A549 treated with Hydrocortisone at 1 μM for 4 hours (cell line): ENCODE results near the gene EVL. TPM values are rescaled to one million over a fixed set of nuclear protein-coding genes. Genes with fewer than 3 reads are reported as not detected.

ENCODE experiments used
- total RNA-seq: library from RNA; stranded (reverse); fragments of 200-300 nt; extraction: Qiagen RNA extraction; gene quantifications from 5 replicates; pipeline ENCODE4 v1.2.3, GENCODE V29; 2022

Gene EVL, protein sequence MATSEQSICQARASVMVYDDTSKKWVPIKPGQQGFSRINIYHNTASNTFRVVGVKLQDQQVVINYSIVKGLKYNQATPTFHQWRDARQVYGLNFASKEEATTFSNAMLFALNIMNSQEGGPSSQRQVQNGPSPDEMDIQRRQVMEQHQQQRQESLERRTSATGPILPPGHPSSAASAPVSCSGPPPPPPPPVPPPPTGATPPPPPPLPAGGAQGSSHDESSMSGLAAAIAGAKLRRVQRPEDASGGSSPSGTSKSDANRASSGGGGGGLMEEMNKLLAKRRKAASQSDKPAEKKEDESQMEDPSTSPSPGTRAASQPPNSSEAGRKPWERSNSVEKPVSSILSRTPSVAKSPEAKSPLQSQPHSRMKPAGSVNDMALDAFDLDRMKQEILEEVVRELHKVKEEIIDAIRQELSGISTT
- 28.4 to 31.1 TPM (median 29.7 TPM) in 5 replicates for total RNA-seq

DNA sequence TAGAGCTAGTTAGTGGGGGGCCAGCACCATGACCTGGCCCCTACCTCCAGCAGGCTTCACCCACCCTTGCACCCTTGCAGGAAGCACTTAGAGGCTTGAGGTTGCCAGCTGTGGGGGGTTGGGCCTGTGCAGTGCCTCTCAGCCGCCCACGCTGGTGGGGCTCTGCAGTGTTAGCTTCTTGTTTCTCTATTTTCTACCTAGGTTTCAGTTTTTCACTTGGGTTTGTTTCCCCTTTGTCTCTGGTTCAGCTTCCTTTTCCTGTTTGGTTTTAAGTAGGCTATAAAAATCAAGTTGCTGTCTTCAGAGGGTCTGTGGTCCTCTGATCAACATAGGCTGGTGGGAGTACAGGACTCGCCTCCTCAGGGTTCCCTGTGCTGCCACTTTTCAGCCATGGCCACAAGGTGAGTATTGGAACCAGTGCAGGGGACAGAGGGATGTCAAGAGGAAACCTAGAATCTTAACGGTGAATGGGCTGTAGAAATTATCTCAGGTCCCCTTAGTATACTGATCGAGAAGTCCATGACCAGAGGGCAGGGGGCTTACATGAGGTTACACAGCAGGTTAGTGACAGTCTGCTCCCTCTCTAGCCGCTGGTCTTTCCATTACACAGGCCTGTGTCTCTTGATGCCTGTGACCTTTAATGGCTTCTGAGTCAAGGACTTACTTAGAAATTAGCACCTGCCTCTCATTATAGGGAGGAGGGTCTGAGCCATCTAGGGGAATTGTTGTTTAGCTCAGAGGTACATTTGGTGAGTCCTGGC lies at the start of gene EVL:
EVL (plus strand) TSS at position 312 of the 761 bp plus-strand sequence; CDS start at position 391, 79 bp downstream.

DNA sequence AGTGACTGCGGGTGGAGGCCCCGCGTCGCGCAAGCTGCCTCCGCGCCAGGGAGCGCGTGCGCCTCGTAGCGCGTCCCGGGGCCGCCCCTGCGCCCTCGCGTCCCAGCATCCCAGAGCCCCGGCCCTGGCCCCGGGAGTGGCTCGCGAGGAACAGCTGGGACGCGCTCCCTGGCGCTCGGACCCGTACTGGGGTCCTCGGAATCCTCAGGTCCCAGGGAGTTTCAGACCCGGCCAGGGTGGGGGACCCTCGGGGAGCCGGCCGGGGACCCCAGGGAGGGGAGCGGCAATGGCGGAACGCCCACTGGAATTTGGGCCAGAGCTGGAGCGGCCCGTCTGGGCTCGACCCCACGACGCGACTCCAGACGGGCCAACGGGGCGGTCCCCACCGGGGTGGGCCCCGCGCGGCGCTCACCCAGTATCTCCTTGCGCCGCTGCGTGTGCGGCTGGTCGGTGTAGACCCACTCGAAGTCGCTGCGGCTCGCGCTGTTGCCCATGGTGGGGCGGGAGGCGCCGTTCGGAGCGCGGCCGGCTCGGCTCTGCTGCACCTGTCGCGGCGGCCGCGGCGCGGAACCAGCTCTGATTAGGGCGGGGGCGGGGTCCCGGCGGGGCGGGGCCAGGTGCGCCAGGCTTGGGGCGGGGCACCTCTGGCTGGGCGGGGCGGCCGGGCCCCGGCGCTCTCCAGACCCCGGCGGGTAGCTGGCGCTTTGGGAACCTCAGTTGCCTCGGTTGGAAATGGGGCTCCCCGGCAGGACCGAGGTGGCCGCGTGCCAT lies 94.1 kb downstream of the EVL start, which contains the start of gene DEGS2:
DEGS2 (minus strand) TSS at position 552 of the 771 bp plus-strand sequence; CDS start at position 494, 58 bp downstream.

Other genes with a start within 250 kb of the EVL start
- gene DEGS2, start 94.2 kb downstream of the EVL start, total RNA-seq = 1.5 to 3.9 TPM (median 2.5 TPM) in 5 replicates
- 64.1 to 73.7 TPM (median 69.5 TPM) in 5 replicates for gene YY1, start 173.7 kb downstream of the EVL start, total RNA-seq
- 7.5 to 10.0 TPM (median 9.7 TPM) in 5 replicates for gene SLC25A29, start 241.0 kb downstream of the EVL start, total RNA-seq